GM23248 (cell line): ENCODE data around the gene OR7G3.

ENCODE experiments used
- EZH2 ChIP-seq: fragments of 200-600 bp; sonication (generic); IDR thresholded peaks from 2 replicates; pipeline ENCODE4 v1.6.1; 2018; ENCODE audit warnings: antibody characterized with exemption, mild to moderate bottlenecking; ENCODE audit not compliant: insufficient read depth, poor library complexity, severe bottlenecking
- EZH2phosphoT487 ChIP-seq: fragments of 200-600 bp; sonication (generic); IDR thresholded peaks from 2 replicates; pipeline ENCODE4 v1.6.1; 2018; ENCODE audit warnings: antibody characterized with exemption, moderate library complexity, mild to moderate bottlenecking, low read depth; ENCODE audit not compliant: insufficient read depth

- TF ChIP-seq EZH2phosphoT487: no peak
- no peak for TF ChIP-seq EZH2
Measured at GRCh38 chr19:9140159-9140874, 13.6 kb upstream of the OR7G3 start, which contains the start of gene ZNF317.
